Inferior parietal cortex (tissue), 1 donor: ENCODE measurements around the gene PLEKHB1.

Experiments used
- DNase-seq: peaks from one replicate; pipeline ENCODE4 v3.0.0-alpha.2; 2016; ENCODE audit errors: extremely low spot score

Gene PLEKHB1, protein sequence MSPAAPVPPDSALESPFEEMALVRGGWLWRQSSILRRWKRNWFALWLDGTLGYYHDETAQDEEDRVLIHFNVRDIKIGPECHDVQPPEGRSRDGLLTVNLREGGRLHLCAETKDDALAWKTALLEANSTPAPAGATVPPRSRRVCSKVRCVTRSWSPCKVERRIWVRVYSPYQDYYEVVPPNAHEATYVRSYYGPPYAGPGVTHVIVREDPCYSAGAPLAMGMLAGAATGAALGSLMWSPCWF

DNA sequence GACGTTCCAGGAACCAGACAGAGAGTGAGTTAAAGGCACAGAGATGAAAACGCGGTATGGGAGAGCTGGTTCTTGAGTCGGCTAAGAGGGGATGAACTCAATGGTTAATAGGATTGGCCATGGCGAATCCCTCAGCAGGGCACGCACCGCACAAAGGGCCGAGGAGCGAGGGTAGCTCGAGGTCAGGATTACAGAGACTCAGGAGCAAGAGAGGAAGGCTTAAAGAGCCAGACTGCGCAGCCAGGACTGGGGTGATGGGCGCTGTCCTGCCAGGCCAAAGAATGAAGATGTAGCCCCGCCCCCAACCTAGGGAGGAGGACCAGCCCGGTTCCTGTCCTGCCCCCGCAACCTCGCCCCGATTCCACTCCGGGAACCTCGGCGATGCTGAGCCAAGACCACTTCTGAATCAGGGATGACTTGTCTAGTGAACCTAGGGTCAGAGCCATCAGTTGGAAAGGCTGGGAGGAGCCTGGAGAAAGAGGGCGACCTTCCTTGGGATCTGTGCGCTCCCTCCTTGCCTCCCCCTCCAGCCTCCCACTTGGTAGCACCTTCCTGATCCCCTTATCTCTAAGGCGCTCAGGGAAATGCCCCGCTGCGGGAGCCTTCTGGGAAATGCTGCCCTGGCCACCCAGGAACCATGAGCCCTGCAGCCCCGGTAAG is at the start of gene PLEKHB1:
Gene PLEKHB1 (plus strand): TSS at position 610 of the 660 bp plus-strand sequence. CDS start 28 bp downstream, at position 638.
- DNase-seq, result no peak

DNA sequence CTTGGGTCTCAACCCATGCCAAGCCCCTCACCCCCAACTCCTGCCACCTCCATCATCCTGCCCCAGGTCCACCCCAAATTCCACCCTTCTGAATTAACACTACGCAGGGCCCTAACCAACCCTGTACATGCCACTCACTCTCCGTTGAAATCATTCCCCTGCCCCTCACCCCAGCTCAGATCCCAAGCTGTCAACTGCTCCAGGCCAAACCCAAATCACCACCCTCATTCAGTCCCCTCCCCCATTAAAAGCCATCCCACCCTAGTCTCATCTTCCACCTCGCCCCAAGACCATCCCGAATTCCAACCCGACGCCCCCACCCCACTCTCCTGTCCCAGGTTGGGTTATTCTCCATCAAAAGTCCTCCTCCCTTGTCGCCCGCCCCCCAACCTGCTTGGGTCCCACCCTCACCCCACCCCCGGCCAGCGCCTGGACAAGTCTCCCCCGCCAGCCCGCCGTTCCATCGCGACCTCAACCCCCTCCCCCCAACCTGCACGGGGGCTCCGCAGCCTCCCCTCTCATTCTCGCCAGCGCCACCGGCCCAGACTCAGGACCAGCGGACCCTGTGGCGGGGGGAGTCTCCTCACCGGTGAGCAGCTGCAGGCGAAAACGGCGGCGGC is 48.9 kb upstream of the PLEKHB1 start:
- no peak for DNase-seq

DNA sequence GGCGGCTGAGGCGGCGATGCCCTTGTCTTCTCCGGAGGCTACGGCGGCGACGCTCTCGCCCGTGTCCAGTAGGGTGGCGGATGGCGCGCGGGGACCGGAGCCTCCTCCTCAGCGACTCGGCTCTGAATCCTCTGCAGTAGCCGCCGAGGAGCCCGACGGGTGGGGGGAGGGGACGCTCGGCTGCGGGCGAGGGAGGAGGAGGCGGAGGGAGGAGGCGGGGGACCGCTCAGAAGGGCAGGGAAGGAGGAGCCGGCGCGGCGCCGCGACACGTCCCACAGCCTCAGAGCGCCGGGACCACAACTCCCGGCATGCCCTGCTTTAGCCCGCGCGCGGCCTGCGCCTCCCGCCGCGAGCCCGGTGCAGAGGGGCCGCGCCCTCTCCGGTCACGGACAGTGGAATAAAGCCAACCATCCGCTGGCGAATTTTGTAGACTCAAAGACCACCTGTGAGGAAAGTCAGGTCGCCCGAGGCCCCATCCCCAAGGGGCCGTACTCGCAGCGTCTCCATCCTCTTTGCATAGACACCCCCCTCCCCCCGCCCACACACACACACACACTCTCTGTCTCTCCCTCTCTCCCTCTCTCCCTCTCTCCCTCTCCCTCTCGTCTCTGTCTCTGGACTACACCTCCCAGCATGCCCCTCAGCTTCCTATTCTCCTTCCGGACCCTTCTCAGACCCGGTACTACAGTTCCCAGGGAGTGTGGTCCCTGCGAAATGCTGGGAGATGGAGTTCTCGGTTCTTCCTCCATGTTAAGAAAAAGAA is 48.2 kb upstream of the PLEKHB1 start, which contains the start of gene FAM168A:
Gene FAM168A (minus strand): TSS at position 157 of the 763 bp plus-strand sequence. CDS start 129,638 bp downstream, outside the sequence.
- DNase-seq, result peak; percentile 97

DNA sequence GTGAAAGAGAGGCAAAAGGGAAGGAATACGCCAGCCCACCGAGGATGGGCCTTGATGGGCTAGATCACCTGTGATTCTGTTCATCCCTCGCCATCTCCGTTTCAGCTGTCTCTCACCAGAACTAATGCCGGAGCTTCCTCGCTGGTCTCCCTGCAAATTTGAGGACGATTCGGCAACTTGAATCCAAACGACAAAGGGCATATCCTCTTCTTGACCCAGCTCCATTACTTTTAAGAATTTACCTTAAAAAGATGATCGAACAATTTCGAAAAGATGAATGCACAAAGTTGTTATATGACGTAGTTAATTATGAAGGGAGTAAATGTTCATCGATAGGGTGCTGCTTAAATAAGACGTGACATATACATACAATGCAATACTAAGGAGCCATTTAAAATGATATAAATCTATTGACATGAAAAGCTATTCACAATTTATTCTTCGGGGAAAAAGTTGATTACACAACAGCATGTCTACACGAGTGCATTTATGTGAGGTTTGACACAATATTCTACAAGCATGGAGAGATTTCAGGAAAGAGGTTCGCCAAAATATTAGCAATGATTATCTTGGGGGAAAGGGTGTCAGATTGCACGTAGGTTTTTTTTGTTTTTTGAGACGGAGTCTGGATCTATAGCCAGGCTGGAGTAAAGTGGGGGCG is 47.5 kb upstream of the PLEKHB1 start:
- DNase-seq, result no peak

DNA sequence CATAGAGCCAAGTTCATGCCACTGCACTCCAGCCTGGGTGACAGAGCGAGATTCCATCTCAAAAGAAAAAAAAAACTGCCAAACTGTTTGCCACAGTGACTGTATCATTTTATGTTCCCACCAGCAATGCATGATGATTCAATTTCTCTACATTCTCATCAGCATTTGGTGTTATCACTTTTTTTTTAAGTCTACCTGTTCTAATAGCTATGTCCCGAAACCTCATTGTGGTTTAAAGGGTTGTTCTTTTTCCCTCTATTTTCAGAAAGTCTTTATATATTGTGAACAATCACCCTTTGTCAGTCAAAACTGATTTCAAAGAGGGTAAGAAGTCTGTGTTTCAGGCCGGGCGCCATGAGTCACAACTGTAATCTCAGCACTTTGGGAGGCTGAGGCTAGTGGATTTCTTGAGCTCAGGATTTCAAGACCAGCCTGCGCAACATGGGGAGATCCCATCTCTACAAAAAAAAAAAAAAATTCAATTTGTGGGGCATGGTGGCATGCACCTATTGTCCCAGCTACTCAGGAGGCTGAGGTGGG is 33.7 kb upstream of the PLEKHB1 start:
- DNase-seq, result no peak

DNA sequence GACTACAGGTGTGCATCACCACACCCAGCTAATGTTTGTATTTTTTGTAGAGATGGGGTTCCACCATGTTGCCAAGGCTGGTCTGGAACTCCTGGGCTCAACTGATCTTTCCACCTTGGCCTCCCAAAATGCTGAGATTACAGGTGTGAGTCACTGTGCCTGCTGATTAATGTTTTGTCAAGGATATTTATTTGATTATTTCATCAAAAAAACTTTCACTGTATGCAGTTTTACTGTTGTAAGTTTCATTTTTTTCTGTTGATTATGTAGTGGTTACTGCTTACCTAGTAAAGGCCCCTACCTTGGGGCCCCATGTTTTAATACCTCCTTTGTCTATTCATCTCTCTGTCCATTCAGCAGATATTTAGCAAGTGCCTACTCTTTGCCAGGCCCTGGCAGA is 31.8 kb upstream of the PLEKHB1 start:
- DNase-seq, result no peak

DNA sequence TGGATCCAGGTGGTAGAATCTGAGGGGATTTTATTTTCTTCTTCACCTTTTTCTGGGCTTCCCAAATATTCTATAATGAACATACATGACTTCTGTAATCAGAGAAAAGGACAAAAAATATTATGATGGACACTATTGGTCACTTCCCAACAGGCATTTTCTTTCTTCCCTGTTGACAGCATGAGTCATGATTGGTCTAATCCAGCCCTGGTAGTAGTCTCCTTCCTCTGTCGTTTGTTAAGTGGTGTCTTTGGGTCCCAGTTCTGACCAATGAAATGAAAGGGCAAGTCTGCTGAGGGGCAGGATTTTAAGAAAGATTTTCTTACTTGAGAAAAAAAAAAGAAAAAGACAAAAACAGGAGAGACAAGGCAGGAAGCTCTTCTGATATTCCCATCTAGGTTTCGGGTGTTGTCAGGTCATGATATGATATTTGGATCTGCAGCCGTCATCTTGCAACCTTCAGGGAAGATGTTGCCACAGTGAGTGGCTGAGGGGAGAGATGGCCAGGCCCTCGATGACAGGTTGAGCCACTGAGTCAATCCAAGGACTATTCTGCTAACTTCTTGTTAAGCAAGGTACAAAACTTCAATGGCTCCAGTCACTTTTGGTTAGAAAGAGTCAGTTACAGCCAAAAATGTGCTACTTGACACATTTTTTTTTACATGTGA is 23.3 kb upstream of the PLEKHB1 start:
- DNase-seq, result no peak

DNA sequence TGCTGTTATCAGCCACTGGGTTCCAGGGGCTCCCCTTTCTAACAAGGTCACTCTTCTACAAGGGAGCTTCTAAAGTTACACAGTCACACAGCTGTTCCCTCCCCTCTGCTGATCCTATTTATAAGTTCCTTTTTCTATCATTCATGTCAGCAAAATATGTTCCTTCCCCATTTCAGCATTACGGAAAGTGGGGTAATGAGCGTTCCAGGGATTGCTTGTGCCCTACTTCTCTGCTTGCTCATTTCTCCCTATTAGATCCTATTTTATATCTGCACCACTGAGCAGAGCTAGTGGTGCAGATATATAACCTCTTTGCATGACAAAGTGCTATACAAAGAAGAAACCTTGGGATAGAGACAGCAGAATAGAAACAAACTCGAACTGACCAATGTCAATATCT is 22.7 kb upstream of the PLEKHB1 start:
- DNase-seq, result peak; percentile 32

DNA sequence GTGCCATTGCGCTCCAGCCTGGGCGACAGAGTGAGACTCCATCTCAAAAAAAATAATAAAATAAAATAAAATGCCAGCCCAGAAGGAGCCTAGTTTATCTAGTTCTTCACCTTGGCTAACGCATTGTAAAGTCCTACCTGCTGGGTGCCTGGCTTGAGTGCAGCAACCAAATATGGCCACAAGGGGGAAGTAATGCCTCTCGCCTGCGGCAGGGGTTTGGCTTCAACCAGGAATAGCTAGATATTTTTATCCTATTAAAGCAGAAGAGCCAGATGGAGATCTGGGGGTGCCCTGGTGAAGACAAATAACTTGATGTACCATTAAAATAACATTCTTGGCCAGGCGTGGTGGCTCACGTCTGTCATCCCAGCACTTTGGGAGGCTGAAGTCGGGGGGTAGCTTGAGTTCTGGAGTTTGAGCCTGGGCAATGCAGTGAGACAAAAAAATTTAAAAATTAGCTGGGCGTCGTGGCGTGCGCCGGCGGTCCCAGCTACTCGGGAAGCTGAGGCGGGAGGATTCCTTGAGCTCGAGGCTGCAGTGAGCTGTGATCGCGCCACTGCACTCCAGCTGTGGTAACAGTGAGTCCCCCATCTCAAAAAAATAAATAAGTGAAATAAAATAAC is 20.6 kb upstream of the PLEKHB1 start:
- DNase-seq, result peak; percentile 89

DNA sequence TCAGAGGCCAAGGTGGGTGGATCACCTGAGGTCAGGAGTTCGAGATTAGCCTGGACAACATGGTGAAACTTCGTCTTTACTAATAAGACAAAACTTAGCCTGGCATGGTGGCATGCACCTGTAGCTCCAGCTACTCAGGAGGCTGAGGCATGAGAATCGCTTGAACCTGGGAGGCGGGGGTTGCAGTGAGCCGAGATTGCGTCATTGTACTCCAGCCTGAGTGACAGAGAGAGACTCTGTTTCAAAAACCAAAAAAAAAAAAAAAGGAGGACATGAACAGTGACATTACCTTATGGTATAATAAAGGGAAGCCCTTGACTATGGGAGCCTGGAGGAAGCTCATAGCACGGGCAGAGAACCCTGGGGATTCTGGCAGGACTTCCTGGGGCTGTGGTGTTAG is 16.5 kb upstream of the PLEKHB1 start:
- no peak for DNase-seq

DNA sequence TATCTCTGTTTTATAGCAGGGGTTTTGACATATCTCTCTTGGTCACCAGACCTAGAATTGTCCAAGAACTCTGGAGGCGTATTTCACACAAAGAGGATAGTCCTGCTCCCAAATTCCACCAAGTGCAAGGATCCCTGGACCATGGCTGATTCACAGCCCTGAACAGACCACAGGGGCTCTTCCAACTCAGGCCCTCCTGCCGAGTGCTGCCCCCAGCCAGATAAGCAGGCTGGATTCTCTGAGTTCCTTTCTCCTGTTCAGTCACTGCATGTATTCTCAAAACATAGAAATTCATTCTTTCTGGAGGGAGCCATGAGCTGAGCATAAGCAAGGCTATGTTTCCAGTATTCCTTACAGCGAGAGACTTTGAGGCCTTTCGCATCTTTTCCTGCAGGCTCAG is 13.4 kb upstream of the PLEKHB1 start:
- no peak for DNase-seq

DNA sequence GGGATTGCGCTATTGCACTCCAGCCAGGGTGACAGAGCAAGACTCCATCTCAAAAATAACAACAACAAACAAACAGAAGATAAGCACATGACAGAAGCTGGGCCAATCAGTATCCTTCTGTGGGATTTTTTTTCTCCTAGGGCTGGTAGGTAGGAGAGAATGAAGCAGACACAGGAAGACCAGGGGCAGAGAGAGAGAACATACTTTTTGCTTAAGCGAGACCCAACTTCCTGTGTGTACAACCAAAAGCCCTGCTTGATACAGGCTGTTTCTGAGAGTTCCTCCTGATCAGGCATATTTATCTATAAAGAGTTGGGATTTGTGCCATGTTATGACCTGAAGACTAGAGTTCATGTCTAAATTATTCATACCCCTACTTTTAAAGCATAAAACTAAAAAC is 12.4 kb upstream of the PLEKHB1 start:
- DNase-seq, result no peak

DNA sequence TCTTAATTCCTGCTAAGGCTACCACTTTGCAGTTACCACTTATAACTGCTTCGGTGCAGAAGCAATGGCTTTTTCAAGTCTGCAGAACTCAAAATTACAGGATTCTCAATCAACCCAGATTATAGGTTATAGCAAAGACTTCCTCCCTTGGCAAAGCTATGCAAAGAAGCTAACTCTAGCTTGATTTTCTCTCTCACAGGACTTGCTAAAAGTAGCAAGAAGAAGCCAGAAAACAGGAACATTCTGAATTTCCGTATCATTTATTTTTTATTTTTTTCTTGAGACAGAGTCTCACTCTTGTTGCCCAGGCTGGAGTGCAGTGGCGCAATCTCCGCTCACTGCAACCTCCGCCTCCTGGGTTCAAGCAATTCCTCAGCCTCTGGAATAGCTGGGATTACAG is 10.7 kb upstream of the PLEKHB1 start:
- DNase-seq, result no peak

DNA sequence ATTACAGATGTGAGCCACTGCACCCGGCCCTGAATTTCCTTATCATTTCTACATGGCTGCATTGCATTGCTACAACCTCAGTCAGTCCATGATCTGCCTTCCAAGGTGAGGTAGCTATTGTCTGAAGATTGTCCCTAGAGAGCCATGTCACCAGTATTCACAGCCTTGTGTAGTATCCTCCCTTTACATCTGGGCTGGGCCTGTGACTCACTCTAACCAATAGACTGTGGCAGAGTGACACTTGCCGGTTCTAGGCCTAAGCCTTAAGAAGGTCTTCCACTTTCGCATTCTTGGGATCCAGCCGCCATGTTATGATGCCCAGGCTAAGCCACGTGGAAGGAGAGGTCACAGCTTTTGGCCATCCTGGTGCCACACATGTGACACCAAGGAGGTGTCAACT is 10.1 kb upstream of the PLEKHB1 start:
- DNase-seq, result no peak

DNA sequence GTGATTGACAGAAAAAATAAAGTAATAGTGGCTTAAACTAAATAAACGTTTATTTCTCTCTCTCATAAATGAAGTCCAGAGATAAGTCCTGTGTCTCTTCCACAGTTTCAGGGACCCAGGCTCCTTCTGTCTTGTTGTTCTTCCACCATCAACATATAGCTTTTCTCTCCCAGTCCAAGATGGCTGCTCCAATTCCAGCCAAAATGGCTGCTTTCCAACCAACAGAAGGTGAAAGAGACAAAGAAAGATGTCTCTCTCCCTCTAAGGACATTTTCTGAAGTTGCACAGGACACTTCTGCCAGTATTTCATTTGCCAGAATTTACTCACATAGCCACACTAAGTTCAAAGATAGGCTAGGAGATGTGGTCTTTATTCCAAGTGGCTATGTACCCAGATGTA is 9.4 kb upstream of the PLEKHB1 start:
- DNase-seq, result no peak

DNA sequence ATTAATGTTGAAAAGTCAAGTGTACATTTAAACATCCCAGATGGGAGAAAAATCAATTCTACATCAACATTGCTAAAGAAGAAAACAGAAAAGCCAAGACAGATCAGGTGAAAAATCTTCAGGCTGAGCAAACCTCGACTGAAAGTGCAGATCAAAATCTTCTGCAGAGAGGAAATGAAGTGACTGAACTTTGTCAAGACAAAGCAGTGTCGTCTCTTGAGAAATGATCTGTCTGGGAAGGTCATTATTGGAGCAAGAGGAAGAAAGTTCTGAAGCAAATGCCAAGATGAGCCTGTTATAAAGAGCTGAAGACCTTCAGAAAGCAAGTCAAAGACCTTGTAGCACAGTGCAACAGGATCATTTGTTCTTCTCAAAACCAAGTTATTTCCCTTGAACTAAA is 5.8 kb upstream of the PLEKHB1 start:
- no peak for DNase-seq

DNA sequence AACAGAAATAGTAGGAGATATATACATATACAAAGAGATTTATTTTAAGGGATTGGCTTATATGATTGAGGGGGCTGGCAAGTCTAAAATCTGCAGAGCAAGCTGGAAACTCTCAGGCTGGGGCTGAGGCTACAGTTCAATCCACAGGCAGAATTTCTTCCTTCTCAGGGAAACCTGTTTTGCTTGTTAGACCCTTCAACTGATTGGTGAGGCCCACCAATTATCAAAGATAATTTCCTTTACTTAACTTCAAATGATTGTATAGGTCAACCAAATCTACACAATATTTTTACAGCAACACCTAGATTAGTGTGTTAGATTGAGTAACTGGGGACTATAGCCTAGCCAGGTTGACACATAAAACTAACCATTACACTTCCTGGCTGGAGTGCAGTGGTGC is 4.7 kb upstream of the PLEKHB1 start:
- DNase-seq, result no peak

DNA sequence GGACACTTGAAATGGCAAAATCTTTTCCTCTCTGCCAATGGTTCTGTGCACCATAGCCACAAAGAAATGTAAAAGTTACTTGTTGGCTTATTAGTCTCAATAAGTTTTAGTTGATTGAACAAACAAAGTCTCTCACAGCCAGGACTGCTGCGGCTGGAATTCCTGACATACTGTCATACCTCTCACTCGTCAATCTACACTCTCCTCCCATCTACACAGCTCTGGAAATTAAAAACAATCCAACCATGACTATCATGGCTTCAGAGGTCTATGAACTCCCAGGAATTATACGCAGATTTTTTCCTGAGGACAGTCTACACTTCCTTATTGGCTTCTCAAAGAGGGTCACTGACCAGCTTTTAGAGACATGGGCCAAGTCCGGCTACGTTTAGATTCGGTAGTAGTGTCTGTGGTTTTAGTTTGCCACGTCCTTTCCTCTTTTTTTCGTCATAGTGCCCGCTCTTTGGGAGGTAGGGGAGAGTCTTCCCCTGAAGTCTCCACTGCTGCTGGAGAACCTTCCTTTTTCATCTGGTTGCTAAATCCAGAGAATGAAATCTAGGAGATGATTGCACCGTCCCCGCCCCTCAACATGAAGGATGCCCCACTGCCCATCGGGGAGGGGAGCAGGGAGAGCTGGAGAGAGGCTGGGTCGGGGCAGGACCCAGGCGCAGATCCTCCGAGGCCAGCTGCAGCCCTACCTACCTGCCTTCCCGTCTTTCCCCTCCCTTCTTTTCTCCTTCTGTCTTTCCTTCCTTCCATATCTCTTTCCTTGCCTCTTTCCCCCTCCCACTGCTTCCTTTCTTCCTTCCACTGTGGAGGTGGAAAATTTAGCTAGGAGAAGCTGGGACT is 1.0 kb upstream of the PLEKHB1 start:
- no peak for DNase-seq

DNA sequence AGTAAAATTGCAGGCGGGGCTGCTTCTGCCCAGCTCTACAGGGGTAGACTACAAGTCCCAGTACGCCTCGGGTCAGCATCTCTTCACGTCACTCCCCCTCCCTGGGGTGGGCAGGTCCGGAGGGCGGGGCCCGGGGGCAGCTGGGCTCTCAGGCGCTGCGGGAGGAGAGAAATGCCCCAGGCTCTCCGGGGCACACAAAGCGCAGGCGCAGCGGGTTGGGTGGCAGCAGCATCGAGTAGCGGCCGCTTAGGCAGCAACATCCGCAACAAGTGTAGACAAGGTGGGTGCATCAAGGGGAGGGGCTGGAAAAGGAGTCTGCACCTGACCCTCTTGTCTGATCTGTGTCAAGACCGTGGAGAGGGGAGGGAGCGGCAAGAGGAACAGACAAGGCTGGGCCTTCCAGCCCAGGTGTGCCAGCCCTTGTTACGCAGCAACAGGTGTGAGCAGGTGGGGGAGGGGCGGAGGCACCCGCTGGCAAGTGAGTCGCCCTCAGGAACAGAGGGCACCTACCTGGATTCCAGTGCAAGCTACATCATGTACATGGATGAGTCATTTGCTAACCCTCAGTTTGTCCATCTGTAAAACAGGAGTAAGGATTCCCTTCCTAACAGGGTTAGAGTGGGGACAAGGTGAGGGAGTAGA is 1.2 kb downstream of the PLEKHB1 start:
- DNase-seq, result peak; percentile 88
